Measurements from ENCODE around the gene ARHGAP36. TPM values are rescaled to one million over a fixed set of nuclear protein-coding genes. Genes with fewer than 3 reads are reported as not detected.

The ARHGAP36 gene
- not detected for total RNA-seq
- long read RNA-seq = 0 reads

GRCh38 chrX:131058136-131058868 is at the start of gene ARHGAP36:
Gene ARHGAP36 (plus strand): TSS chrX:131058346. CDS start chrX:131081666, 23,320 bp downstream.
- intact Hi-C loops (cut with DNase I) = no loop called here
- H3K4me3 ChIP-seq = no peak within 1 kb of the TSS
- TF ChIP-seq, protein P1, sequence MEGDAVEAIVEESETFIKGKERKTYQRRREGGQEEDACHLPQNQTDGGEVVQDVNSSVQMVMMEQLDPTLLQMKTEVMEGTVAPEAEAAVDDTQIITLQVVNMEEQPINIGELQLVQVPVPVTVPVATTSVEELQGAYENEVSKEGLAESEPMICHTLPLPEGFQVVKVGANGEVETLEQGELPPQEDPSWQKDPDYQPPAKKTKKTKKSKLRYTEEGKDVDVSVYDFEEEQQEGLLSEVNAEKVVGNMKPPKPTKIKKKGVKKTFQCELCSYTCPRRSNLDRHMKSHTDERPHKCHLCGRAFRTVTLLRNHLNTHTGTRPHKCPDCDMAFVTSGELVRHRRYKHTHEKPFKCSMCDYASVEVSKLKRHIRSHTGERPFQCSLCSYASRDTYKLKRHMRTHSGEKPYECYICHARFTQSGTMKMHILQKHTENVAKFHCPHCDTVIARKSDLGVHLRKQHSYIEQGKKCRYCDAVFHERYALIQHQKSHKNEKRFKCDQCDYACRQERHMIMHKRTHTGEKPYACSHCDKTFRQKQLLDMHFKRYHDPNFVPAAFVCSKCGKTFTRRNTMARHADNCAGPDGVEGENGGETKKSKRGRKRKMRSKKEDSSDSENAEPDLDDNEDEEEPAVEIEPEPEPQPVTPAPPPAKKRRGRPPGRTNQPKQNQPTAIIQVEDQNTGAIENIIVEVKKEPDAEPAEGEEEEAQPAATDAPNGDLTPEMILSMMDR (IDR thresholded peaks at IDR 0.05) = no peak
- ATAC-seq = no peak
- H3K9me3 ChIP-seq = no peaks in the 10 kb centered on the region
- no peaks in the 10 kb centered on the region for H3K4me1 ChIP-seq
- H3K27me3 ChIP-seq = peaks cover 6% of the 10 kb centered on the region
- H3K27ac ChIP-seq = no peak within 1 kb of the TSS
- no peaks in the 10 kb centered on the region for H3K36me3 ChIP-seq
- no peak for DNase-seq

- DNase-seq (no peak), ATAC-seq (no peak)
- H3K9me3 ChIP-seq = no peaks in the 10 kb centered on the region
- H3K27me3 ChIP-seq = no peaks in the 10 kb centered on the region
- no peaks in the 10 kb centered on the region for H3K4me1 ChIP-seq
- no peaks in the 10 kb centered on the region for H3K36me3 ChIP-seq
- TF ChIP-seq, protein P1 (IDR thresholded peaks at IDR 0.05) = no peak
- H3K4me3 ChIP-seq = no peak overlapping the region
- intact Hi-C loops (cut with DNase I) = no loop called here
- no peak overlapping the region for H3K27ac ChIP-seq
These were observed 48.0 kb upstream of the ARHGAP36 start for GRCh38 chrX:131010186-131010585.

GRCh38 chrX:131025336-131025735 is 32.8 kb upstream of the ARHGAP36 start:
- no peak overlapping the region for H3K4me3 ChIP-seq
- intact Hi-C loops (cut with DNase I) = no loop called here
- H3K36me3 ChIP-seq = no peaks in the 10 kb centered on the region
- no peaks in the 10 kb centered on the region for H3K27me3 ChIP-seq
- no peaks in the 10 kb centered on the region for H3K4me1 ChIP-seq
- H3K9me3 ChIP-seq = no peaks in the 10 kb centered on the region
- DNase-seq = no peak
- TF ChIP-seq, protein P1 (IDR thresholded peaks at IDR 0.05) = no peak
- no peak overlapping the region for H3K27ac ChIP-seq
- no peak for ATAC-seq

- no peaks in the 10 kb centered on the region for H3K9me3 ChIP-seq
- ATAC-seq (no peak), DNase-seq (no peak)
- H3K27me3 ChIP-seq = no peaks in the 10 kb centered on the region
- TF ChIP-seq, protein P1 (IDR thresholded peaks at IDR 0.05) = no peak
- intact Hi-C loops (cut with DNase I) = no loop called here
- no peak overlapping the region for H3K4me3 ChIP-seq
- H3K27ac ChIP-seq = no peak overlapping the region
- no peaks in the 10 kb centered on the region for H3K36me3 ChIP-seq
- H3K4me1 ChIP-seq = no peaks in the 10 kb centered on the region
These were observed 25.6 kb upstream of the ARHGAP36 start for GRCh38 chrX:131032354-131033230.

GRCh38 chrX:131034063-131034462 is 24.1 kb upstream of the ARHGAP36 start:
- ATAC-seq (no peak), DNase-seq (no peak)
- no peaks in the 10 kb centered on the region for H3K27me3 ChIP-seq
- H3K27ac ChIP-seq = no peak overlapping the region
- no peak overlapping the region for H3K4me3 ChIP-seq
- H3K36me3 ChIP-seq = no peaks in the 10 kb centered on the region
- H3K9me3 ChIP-seq = no peaks in the 10 kb centered on the region
- intact Hi-C loops (cut with DNase I) = no loop called here
- TF ChIP-seq, protein P1 (IDR thresholded peaks at IDR 0.05) = no peak
- no peaks in the 10 kb centered on the region for H3K4me1 ChIP-seq
